ENCODE results near the gene BCAS3. TPM values are rescaled to one million over a fixed set of nuclear protein-coding genes. Genes with fewer than 3 reads are reported as not detected.

BCAS3 gene
- total and polyA plus RNA-seq, 10 donors: 3.7 to 56.0 (median 42.3) TPM

- H3K27ac ChIP-seq: no peak overlapping the region
- H3K36me3 ChIP-seq: no peaks in the 10 kb centered on the region
- DNase-seq: no peak
- WGBS, 5 donors: 90 to 98% (median 92%) methylated on average over 2 of the region's 2 CpGs
- intact Hi-C loops (cut with DNase I; ENCODE audit: low total_unique reads): no loop called here
- no peaks in the 10 kb centered on the region for H3K9me3 ChIP-seq
- no peak overlapping the region for H3K4me3 ChIP-seq
- no peaks in the 10 kb centered on the region for H3K4me1 ChIP-seq
- TF ChIP-seq POLR2AphosphoS5 (IDR thresholded peaks at IDR 0.05) (no peak), CTCF (IDR thresholded peaks at IDR 0.05 in 8 of 11, conservative IDR thresholded peaks at IDR 0.05 in 3 of 11) (no peak), POLR2A (IDR thresholded peaks at IDR 0.05) (no peak)
- no peaks in the 10 kb centered on the region for H3K27me3 ChIP-seq (replicated peaks in 1 of 7)
Measured at GRCh38 chr17:61306003-61306402, 628.4 kb downstream of the BCAS3 start.

DNA sequence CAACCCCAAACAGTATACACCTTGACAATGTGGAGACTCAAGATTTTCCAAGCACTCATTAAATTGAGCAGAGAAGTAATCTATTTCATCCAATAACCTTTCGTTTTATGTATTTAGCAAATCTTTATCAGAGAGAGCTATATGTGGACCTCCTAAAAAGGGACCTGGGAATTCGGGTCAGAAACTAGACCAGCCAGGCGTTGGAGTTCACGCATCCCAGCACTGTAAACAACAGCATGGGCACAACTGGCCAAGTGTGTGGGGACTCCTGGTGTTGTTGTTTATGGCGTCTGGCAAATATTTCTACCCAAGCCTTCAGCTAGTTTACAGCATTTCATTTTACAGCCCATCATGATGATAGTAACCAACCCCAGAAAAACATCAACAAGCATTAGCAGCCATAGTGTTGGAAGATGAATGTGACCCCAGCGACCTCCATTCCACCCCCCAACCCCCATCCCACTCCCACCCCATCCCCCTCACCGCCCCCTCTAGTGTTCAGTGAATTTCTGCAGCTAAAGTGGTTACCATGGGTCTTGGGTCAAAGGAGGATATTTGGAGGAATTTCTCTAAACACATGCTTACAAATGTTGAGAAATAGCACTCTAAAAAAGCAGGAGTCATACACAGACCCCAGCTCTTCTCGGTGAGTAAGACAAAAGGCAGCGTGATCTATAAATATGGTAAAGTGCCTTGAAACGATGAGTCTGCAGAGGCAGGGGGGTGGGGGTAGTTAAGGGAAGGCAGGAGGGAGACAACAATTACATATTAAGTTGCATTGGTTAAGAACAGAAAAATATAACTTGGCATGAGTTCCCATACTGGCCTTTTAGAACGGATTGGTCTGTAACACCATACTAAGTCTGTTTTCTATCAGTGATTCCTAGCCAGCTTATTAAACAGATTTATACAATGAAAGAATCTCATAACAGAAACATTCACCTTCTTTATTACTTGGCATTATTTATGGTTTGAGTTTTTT lies 630.5 kb downstream of the BCAS3 start:
- H3K4me3 ChIP-seq: no peak overlapping the region
- H3K27ac ChIP-seq: peak overlapping the region in 4 of 8 donors; percentile 9 to 38 (median 33)
- WGBS, 5 donors: 74 to 84% (median 82%) methylated on average over 11 of the region's 11 CpGs
- intact Hi-C loops (cut with DNase I; ENCODE audit: low total_unique reads): no loop called here
- TF ChIP-seq CTCF (IDR thresholded peaks at IDR 0.05 in 8 of 11, conservative IDR thresholded peaks at IDR 0.05 in 3 of 11) (no peak), POLR2AphosphoS5 (IDR thresholded peaks at IDR 0.05) (no peak), POLR2A (IDR thresholded peaks at IDR 0.05) (no peak)
- no peaks in the 10 kb centered on the region for H3K36me3 ChIP-seq
- no peaks in the 10 kb centered on the region for H3K9me3 ChIP-seq
- DNase-seq: no peak
- no peaks in the 10 kb centered on the region for H3K27me3 ChIP-seq (replicated peaks in 1 of 7)
- no peaks in the 10 kb centered on the region for H3K4me1 ChIP-seq

DNA sequence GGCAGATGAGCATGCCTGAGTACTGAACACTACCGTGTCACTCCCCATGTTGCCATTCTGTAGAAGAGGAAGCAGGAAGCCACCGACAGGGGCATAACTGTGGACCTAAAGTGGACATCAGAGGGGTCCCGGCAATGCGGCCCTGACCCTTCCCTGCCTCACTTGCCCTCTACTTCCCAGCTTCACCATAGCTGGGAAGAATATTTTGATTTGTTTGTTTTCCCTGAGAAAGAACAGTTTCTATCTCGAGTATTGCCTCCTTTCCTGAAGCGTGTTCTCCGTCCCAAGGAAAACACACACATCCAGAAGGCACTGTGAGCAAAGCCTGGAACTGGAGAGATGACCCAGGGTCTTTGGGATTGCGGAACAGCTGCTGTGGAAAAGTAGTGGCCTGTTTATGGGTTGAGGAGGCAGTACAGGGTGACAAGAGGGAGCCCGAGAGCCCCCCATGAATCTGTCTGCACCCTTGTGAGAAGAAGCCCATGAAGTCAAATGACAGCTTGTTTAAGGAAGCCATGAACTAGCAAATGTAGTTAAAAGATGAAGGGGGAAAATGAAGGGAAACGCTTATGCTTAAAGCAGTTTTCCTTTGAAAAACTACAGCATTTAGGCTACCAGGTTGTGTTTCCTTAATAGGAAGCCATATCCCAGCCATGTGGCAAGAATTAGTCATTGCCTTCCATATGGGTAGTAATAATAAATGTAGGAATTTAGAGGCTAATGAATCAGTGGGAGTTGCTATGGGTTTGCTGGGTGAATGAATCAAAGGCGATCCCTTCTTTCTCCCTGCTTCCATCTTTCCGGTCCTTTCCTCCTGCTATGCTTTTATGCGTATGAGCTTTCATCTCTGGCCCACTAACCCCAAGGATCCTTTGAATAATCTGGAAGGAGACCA lies 632.0 kb downstream of the BCAS3 start:
- 88 to 92% (median 90%) methylated on average over 13 of the region's 13 CpGs for WGBS, 5 donors
- intact Hi-C loops (cut with DNase I; ENCODE audit: low total_unique reads): no loop called here
- TF ChIP-seq POLR2AphosphoS5 (IDR thresholded peaks at IDR 0.05) (no peak), POLR2A (IDR thresholded peaks at IDR 0.05) (no peak), CTCF (IDR thresholded peaks at IDR 0.05 in 8 of 11, conservative IDR thresholded peaks at IDR 0.05 in 3 of 11) (no peak)
- no peaks in the 10 kb centered on the region for H3K9me3 ChIP-seq
- H3K4me1 ChIP-seq: peaks cover 0 to 5% (median 0%) of the 10 kb centered on the region in 6 donors
- H3K27me3 ChIP-seq (replicated peaks in 1 of 7): no peaks in the 10 kb centered on the region
- peak overlapping the region in 2 of 8 donors; percentile 28 to 38 for H3K27ac ChIP-seq
- DNase-seq: no peak
- H3K36me3 ChIP-seq: no peaks in the 10 kb centered on the region
- H3K4me3 ChIP-seq: no peak overlapping the region

Data from spleen (tissue), 11 donors.